GM12878 (cell line): Measurements from ENCODE around the gene EXD3. TPM values are rescaled to one million over a fixed set of nuclear protein-coding genes. Genes with fewer than 3 reads are reported as not detected.

Experiments used
- ATAC-seq: fragments of 200-7000 bp; cut with Tn5 transposase; 3 replicates; pipeline ENCODE4 v1.9.1; 2020; ENCODE audit warnings: mild to moderate bottlenecking, moderate library complexity
- BruUV-seq: library from RNA; stranded (reverse); fragments of 400-500 nt; replicated peaks from 2 replicates; lab custom pipeline; 2021; lab: Mats Ljungman, UMichigan
- CTCF ChIA-PET: fragments of 300-600 bp; sonication (Branson Sonifier 250); formaldehyde crosslinking; extraction: SDS; loops from one replicate; lab custom pipeline; 2021; ENCODE audit warnings: inconsistent platforms; lab: Yijun Ruan, JAX
- POLR2A ChIA-PET: fragments of 350-600 bp; formaldehyde crosslinking; extraction: SDS; loops from one replicate; lab custom pipeline; 2021; ENCODE audit warnings: inconsistent platforms; lab: Charles Lee
- RAD21 ChIA-PET: fragments of 300-600 bp; sonication (Branson Sonifier 250); formaldehyde crosslinking; loops from one replicate; lab custom pipeline; 2023; ENCODE audit warnings: antibody characterized with exemption; ENCODE audit not compliant: unreplicated experiment; lab: Charles Lee
- SMC1A ChIA-PET: fragments of 300-600 bp; sonication (Branson Sonifier 250); formaldehyde crosslinking; loops from one replicate; lab custom pipeline; 2023; ENCODE audit not compliant: unreplicated experiment, uncharacterized antibody; lab: Charles Lee
- DNase-seq: peaks from one replicate; pipeline ENCODE4 v3.0.0-alpha.2; 2011; ENCODE audit warnings: low read depth, low spot score
- FAIRE-seq: peaks from 3 replicates; lab custom pipeline; 2011; peaks lifted over from hg19 to GRCh38; lab: Jason Lieb, UNC
- H2AFZ ChIP-seq: 2 replicates; pipeline ENCODE4 v1.6.0; 2011; ENCODE audit warnings: low read depth, low read length, control low read depth; ENCODE audit not compliant: control insufficient read depth
- H3K27ac ChIP-seq: 2 replicates; pipeline ENCODE4 v1.5.1; 2011; ENCODE audit warnings: control low read depth; ENCODE audit not compliant: control insufficient read depth, insufficient read depth
- H3K27me3 ChIP-seq, 2 experiments: replicated peaks in 1 of 2; 2 replicates each; pipeline versions ENCODE4 v1.6.0 to v1.6.1; 2011; ENCODE audit warnings: low read length in 1 of 2; ENCODE audit not compliant: control insufficient read depth in 2 of 2, insufficient read depth in 2 of 2
- H3K36me3 ChIP-seq, 2 experiments: 2 replicates each; pipeline ENCODE4 v1.5.1; 2011; ENCODE audit warnings: low read length in 1 of 2; ENCODE audit not compliant: control insufficient read depth in 2 of 2, insufficient read depth in 2 of 2
- H3K4me1 ChIP-seq: 2 replicates; pipeline ENCODE4 v1.6.1; 2011; ENCODE audit warnings: mild to moderate bottlenecking, low read length, moderate library complexity, mixed read lengths; ENCODE audit not compliant: control insufficient read depth, insufficient read depth
- H3K4me2 ChIP-seq: 2 replicates; pipeline ENCODE4 v1.6.0; 2011; ENCODE audit warnings: control low read depth; ENCODE audit not compliant: control insufficient read depth, insufficient read depth
- H3K4me3 ChIP-seq: fragments of 200-600 bp; sonication (generic); 2 replicates; pipeline ENCODE4 v1.5.1; 2016
- H3K79me2 ChIP-seq: 2 replicates; pipeline ENCODE4 v1.6.0; 2011; ENCODE audit warnings: low read length; ENCODE audit not compliant: control insufficient read depth, insufficient read depth
- H3K9ac ChIP-seq: 2 replicates; pipeline ENCODE4 v1.8.0; 2011; ENCODE audit warnings: low read length, control low read depth, mixed read lengths; ENCODE audit not compliant: control insufficient read depth, insufficient read depth
- H3K9me3 ChIP-seq: replicated peaks from 3 replicates; pipeline ENCODE4 v1.5.1; 2011; ENCODE audit warnings: mild to moderate bottlenecking, low read length; ENCODE audit not compliant: control insufficient read depth, insufficient read depth
- H4K20me1 ChIP-seq: 2 replicates; pipeline ENCODE4 v1.6.0; 2011; ENCODE audit not compliant: control insufficient read depth, insufficient read depth
- ETV6 ChIP-seq, 2 experiments: fragments of 450-650 bp in 1 of 2; IDR thresholded peaks in 1 of 2; conservative IDR thresholded peaks in 1 of 2; 2 replicates each; pipeline ENCODE4 v1.6.1; 2014; ENCODE audit warnings: antibody characterized with exemption in 1 of 2, borderline replicate concordance in 1 of 2, low read depth in 1 of 2, mild to moderate bottlenecking in 1 of 2, moderate library complexity in 1 of 2
- POLR2AphosphoS5 ChIP-seq: IDR thresholded peaks from 2 replicates; pipeline ENCODE4 v1.6.1; 2011; ENCODE audit warnings: mild to moderate bottlenecking, low read length, inconsistent platforms
- RUNX3 ChIP-seq: IDR thresholded peaks from 2 replicates; pipeline ENCODE4 v1.6.1; 2012; ENCODE audit warnings: low read length, inconsistent platforms
- STAT1 ChIP-seq: fragments of 450-650 bp; conservative IDR thresholded peaks from 2 replicates; pipeline ENCODE4 v1.6.1; 2014; ENCODE audit warnings: antibody characterized with exemption, mild to moderate bottlenecking
- ZNF274 ChIP-seq: IDR thresholded peaks from one replicate; pipeline ENCODE4 v1.8.0; 2011; ENCODE audit not compliant: insufficient read length, insufficient read depth
- WGBS: methylation state at CpG from one replicate; pipeline ENCODE4 v1.1.6; 2016; ENCODE audit warnings: low lambda C conversion rate; ENCODE audit not compliant: insufficient replicate concordance, insufficient coverage; ENCODE audit errors: missing lambda C conversion rate; 5-methylcytosine and 5-hydroxymethylcytosine counted together
- in situ Hi-C: fragments of 300-500 bp; cut with MboI; formaldehyde crosslinking; loops from 9 replicates; pipeline ENCODE4 v1.14.3; 2018; ENCODE audit warnings: mixed read lengths
- intact Hi-C: fragments of 100-400 bp; cut with micrococcal nuclease; formaldehyde crosslinking; loops from one replicate; pipeline ENCODE4 v1.14.2; 2022; ENCODE audit not compliant: unreplicated experiment
- polyA plus RNA-seq, 11 experiments: library from polyadenylated mRNA; depleted of rRNA in 4 of 11; unstranded in 6 of 11; stranded (reverse) in 5 of 11; fragments of >200 nt; fragmentation: Nextera tagmentation in 4 of 11; fragmentation: Illumina TruSeq in 1 of 11; extraction: Ambion mirVana in 4 of 11; extraction: Trizol in 1 of 11; gene quantifications; 1 replicate in 1 of 11; 2 replicates in 10 of 11; pipeline versions ENCODE4 v1.2.1 to v1.2.3, GENCODE V29; 2011 to 2016; ENCODE audit warnings: inconsistent platforms in 2 of 11, missing spikeins in 2 of 11, low read depth in 1 of 11
- total RNA-seq, 4 experiments: library from RNA; depleted of rRNA in 3 of 4; stranded (reverse); fragments of >200 nt in 3 of 4; fragmentation: Illumina TruSeq in 1 of 4; extraction: Trizol in 1 of 4; gene quantifications; 2 replicates each; pipeline versions ENCODE4 v1.2.1 to v1.2.3, GENCODE V29; 2013 to 2021
- TF ChIP-seq, protein P1 (sequence below): fragments of 450-650 bp; IDR thresholded peaks from 2 replicates; pipeline ENCODE4 v1.6.1; 2017; ENCODE audit warnings: mild to moderate bottlenecking, moderate library complexity

EXD3 gene
- total and polyA plus RNA-seq, 10 of the 15 experiments (the other 5 are each of a cell fraction or from before 2014, with no cell fraction given): 0.21 to 7.1 (median 3.6) TPM

GRCh38 chr9:137352511-137353222, 70.3 kb downstream of the EXD3 start (continued):
- TF ChIP-seq STAT1 (no peak), RUNX3 (no peak)
- TF ChIP-seq, protein P1, sequence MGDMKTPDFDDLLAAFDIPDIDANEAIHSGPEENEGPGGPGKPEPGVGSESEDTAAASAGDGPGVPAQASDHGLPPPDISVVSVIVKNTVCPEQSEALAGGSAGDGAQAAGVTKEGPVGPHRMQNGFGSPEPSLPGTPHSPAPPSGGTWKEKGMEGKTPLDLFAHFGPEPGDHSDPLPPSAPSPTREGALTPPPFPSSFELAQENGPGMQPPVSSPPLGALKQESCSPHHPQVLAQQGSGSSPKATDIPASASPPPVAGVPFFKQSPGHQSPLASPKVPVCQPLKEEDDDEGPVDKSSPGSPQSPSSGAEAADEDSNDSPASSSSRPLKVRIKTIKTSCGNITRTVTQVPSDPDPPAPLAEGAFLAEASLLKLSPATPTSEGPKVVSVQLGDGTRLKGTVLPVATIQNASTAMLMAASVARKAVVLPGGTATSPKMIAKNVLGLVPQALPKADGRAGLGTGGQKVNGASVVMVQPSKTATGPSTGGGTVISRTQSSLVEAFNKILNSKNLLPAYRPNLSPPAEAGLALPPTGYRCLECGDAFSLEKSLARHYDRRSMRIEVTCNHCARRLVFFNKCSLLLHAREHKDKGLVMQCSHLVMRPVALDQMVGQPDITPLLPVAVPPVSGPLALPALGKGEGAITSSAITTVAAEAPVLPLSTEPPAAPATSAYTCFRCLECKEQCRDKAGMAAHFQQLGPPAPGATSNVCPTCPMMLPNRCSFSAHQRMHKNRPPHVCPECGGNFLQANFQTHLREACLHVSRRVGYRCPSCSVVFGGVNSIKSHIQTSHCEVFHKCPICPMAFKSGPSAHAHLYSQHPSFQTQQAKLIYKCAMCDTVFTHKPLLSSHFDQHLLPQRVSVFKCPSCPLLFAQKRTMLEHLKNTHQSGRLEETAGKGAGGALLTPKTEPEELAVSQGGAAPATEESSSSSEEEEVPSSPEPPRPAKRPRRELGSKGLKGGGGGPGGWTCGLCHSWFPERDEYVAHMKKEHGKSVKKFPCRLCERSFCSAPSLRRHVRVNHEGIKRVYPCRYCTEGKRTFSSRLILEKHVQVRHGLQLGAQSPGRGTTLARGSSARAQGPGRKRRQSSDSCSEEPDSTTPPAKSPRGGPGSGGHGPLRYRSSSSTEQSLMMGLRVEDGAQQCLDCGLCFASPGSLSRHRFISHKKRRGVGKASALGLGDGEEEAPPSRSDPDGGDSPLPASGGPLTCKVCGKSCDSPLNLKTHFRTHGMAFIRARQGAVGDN: no peak

- TF ChIP-seq ZNF274 (no peak), ETV6 (conservative IDR thresholded peaks at IDR 0.05 in 1 of 2, IDR thresholded peaks at IDR 0.05 in 1 of 2; ENCODE audit: borderline replicate concordance in 1 of 2, low read depth in 1 of 2) (no peak), POLR2AphosphoS5 (no peak)
- H3K36me3 ChIP-seq: no peaks in the 10 kb centered on the region
- DNase-seq (no peak), ATAC-seq (no peak), FAIRE-seq (no peak)
- SMC1A ChIA-PET: no interaction called here
- H3K27ac ChIP-seq: no peak overlapping the region
- H3K79me2 ChIP-seq: no peaks in the 10 kb centered on the region
- H3K9me3 ChIP-seq: peaks cover 15% of the 10 kb centered on the region
- no peaks in the 10 kb centered on the region for H3K27me3 ChIP-seq
- intact Hi-C loops: no loop called here
- H3K4me3 ChIP-seq: no peak overlapping the region
- 44% methylated on average over 23 of the region's 23 CpGs for WGBS
- in situ Hi-C loops: no loop called here
- RAD21 ChIA-PET: no interaction called here
- CTCF ChIA-PET: no interaction called here
- no peaks in the 10 kb centered on the region for H4K20me1 ChIP-seq
- H3K9ac ChIP-seq: no peak overlapping the region
- POLR2A ChIA-PET: no interaction called here
- no peak overlapping the region for H3K4me2 ChIP-seq
- no peak overlapping the region for H2AFZ ChIP-seq
- BruUV-seq: no TSS peak
- H3K4me1 ChIP-seq: no peaks in the 10 kb centered on the region
Observed at GRCh38 chr9:137351781-137352501, 71.0 kb downstream of the EXD3 start.
